HG03457 (cell line): Measurements from ENCODE around the gene CEP72.
"Not testable (repeated sequence)": the region's sequence is repeated elsewhere in the genome, so short reads cannot be mapped to it uniquely, and the experiment has no call there.

Experiments used
- ATAC-seq: cut with Tn5 transposase; IDR thresholded peaks from one replicate; pipeline ENCODE4 v1.9.1; 2021; ENCODE audit warnings: moderate number of reproducible peaks; ENCODE audit not compliant: unreplicated experiment

The CEP72 gene

DNA sequence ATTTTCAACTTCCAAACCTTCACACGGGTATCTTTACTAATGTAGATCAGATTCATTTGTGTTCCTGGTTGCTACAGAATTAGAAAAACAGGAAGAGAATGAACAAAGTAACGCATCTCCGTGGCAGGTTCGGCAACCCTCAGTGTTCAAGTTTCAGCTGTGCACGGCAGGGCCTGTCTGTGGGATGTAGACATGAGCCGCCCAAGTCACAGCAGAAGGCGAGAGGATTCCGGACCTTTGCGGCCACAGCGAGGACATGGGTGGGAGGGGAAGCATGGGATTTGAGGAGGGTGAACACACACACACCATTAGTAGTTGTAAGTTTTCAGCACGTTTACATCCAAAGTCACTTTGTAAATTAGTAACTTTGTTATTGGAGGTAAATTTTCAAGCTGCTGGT is 31.7 kb upstream of the CEP72 start:
- ATAC-seq: no peak

DNA sequence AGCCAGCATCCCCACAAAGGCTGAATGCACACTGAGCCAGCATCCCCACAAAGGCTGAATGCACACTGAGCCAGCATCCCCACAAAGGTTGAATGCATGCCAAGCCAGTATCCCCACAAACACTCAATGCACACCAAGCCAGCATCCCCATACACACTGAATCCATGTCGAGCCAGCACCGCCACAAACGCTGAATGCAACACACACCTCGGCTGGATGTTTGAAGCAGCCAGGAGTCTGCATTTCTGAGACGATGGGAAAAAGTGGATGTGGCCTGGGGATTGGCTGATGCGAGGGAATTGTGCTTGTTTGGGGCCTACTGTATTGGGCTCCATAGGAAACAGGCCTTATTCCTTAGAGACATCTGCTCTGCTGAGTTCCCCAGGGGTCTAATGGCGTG is 30.9 kb upstream of the CEP72 start:
- ATAC-seq: no peak

DNA sequence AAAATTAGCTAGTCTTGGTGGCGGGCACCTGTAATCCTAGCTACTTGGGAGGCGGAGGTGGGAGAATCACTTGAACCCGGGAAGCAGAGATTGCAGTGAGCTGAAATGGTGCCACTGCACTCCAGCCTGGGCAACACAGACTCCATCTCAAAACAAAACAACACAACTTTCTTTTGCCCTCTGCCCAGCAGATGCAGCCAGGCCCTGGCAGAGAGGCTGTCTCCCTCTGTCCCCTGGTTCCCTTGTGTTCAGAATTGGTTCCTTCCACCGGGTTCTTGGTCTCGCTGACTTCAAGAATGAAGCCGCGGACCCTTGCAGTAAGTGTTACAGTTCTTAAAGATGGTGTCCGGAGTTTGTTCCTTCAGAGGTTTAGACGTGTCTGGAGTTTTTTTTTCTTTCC is 30.2 kb upstream of the CEP72 start:
- ATAC-seq: no peak

DNA sequence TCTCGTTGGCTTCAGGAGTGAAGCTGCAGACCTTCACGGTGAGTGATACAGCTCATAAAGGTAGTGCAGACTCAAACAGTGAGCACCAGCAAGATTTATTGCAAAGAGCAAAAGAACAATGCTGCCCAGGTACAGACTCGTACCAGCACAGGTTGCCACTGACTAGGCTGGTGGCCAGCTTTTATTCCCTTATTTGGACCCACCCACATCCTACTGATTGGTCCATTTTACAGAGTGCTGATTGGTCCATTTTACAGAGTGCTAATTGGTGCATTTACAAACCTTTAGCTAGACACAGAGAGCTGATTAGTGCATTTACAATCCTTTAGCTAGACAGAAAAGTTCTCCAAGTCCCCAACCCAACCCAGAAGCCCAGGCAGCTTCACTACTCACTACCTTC is 29.7 kb upstream of the CEP72 start:
- not testable (repeated sequence) for ATAC-seq

DNA sequence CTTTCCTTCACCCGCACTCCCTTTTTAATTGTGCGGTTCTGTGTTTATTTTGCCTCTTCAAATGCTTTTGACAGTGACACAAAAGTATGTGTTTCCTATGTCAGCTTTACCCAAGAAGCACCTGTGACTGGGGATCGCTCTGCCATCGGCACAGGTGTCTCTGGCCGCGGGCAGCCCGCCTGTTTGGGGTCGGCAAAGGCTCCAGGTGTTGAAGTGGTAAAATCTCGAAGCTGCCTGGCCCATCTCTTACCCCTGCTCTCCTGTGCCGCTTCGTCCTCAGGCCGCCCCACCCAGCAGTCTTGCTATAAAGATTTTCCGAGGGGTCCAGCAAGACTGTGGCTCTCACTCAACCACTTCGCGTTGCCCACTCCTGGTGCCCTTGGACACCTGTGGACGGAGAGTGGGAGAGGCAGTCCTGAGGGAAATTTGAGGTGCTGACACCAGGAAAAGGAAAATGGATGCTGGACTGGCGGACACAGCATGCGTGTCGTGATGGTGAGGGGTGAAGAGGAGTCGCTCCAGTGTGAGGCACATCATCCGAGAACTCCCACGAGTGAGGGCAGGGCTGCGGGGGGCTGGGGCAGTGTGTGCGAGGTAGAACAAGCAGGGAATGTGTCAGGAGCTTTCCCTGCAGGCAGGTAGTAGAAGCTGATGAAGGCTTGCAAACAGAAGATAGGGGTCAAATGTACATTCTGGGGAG is 29.1 kb upstream of the CEP72 start:
- no peak for ATAC-seq

DNA sequence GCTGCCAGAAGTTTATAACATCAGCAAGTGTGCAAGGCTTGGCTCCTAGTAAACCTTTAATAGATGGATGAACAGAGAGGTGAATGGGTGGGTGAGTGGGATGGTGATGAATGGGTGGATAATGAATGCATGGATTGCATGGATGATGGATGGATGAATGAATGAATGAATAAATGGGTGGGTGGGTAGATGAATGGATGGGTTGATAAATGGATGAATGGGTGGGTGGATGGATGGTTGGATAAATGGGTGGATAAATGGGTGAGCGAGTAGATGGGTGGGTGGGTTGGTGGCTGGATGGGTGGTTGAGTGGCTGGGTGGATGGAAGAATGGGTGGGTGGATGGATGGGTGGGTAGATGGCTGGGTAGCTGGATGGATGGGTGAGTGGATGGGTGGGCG is 28.5 kb upstream of the CEP72 start:
- no peak for ATAC-seq

DNA sequence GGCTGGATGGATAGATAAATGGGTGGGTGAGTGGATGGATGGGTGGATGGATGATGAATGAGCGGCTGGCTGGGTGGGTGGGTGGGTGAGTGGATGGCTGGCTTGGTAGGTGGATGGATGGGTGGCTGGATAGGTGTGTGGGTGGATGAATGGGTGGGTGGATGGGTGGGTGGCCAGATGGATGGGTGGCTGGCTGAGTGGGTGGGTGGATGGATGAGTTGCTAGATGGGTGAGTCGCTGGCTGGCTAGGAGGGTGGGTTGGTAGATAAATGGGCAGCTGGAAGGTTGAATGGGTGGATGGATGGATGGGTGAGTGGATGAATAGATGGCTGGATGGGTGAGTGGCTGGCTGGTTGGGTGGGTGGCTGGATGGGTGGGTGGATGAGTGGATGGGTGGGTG is 27.9 kb upstream of the CEP72 start:
- ATAC-seq: no peak

DNA sequence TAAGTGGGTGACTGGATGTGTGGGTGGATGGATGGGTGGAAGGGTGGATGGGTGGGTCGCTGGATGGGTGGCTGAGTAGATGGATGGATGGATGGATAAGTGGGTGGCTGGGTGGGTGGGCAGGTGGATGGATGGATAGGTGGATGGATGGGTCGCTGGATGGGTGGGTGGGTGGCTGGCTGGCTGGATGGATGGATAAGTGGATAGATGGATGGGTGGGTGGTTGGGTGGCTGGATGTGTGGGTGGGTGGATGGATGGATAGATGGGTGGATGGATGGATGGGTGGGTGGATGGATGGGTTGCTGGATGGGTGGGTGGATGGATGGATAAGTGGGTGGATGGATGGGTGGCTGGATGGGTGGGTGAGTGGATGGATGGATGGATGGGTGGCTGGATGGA is 27.3 kb upstream of the CEP72 start:
- no peak for ATAC-seq

DNA sequence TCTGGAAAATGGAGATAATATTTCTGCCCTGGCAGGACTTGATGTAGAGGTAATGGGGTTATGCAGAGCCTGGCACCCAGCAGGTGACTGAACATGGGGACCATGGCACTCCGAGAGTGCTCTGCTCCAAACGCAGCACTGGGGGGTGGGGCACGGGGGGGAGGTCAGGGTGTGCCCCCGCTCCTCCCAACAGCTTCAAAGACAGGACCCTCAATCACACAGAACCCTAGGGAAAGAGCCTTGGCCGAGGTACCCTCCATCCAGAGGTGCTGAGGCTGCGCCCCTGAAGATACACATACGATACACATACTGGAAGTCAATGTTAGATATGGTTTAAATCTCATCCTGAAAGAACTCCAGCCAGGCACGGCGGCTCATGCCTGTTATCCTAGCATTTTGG is 26.6 kb upstream of the CEP72 start:
- ATAC-seq: no peak

DNA sequence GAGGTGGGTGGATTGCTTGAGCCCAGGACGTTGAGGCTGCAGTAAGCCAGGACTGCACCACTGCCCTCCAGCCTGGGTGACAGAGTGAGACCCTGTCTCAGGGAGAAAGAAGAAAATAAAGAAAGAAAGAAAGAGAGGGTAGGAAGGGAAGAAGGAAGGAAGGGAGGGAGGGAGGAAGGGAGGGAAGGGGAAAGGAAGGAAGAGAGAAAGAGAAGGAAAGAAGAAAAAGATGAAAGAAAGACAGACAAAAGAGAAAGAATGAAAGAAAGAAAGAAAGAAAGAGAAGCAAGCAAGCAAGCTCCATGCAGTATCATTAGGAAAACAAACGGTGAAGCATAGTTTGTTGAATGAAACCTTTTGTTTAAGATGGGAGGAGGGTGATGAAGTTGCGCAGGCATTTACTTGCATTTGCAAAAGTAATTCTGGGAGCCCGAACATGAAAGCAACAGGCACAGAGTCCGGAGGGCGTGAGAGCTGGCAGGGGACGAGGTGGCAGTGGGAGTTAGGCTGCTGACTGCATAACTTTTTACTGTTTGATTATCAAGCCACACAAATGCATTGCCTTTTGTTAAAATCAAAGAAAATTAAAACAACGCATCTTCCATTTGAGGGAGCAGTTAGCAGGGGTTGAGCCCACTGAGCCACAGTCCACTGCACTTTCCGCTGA is 26.0 kb upstream of the CEP72 start:
- ATAC-seq: no peak

DNA sequence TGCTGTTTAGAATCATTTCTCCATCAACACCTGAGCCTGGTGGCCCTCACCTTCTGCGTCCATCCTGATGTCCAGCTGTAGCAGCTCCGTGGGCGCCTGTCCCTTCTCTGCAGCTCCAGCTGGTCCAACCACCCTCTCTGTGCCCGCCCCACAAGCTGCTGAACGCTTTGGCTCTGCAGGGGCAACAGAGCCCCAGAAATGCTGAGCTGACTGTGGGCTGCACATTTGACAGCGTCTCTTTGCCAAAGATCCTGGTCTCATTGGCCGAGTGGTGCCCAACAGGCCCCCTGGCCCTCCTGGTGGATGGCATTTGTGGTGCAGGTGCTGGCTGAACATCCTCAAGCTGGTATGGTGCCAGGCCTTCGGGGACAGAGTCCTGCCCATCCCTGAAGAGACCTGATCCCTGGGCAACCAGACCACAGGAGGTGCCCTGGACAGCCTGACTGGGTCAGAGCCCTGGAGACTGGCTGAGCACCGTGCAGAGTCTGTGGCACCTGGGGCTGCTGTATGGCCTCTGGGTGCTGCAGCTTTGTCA is 25.3 kb upstream of the CEP72 start:
- no peak for ATAC-seq

DNA sequence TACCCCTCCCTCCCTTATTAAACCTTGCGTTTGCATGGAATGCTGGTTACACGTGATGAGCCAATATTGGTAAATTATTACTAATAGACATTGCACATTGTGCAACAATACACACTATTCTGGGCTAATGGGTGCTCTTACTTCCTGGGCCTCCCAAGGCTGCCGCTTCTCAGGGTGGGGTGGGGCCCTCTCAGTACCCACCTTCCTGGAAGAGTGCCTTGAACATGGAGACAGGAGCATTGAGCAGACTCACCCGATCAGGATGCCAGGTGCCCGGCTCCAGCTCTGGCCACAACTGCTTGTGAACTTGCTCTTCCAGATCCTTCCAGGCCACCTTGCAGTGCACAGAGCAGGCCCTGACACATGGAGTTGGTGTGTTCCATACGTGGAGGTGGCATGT is 24.7 kb upstream of the CEP72 start:
- no peak for ATAC-seq

DNA sequence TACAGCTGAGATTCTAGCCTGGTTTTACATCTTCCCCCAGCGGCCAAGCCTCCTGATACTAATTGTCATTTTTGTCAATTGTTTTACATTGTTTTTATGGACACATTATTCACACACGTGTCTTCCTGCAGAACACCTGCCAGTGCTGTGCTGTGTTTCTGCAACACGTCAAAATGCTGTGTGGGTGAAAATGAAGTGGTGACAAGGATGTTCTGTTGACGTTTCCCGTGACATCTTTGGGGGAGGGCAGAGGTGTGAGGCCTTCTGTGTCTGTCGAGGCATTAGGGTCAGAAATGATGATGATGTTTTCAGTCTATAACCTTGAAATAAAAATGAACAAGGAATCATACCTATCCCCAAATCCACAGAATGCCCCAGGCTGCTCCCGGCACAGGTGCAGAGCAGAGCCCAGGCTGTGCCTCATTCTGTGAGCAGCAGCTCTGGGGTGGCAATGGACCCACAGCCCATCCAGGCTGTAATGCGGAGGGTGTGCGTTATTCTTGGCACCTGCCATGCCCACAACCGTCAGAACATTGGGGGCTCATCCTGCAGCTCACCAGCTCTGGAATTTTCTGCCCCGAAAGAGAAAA is 23.6 kb upstream of the CEP72 start:
- no peak for ATAC-seq

DNA sequence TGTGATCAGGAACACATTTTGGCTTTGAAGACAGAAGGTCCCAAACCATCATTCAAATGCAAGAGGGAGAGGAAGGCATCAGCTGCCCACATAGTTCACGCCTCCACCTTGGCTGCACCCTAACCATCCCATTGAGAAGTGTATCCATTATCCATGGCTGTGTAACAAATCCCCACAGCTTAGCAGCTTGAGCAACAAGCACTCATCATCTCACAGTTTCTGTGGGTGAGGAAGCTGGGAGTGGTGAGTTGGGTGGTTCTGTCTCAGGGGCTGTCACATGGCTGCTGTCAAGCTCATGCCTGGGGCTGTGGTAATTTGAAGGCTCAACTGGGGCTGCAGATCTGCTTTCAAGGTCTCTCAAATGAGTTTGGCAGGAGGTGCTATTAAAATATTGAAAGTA is 23.0 kb upstream of the CEP72 start:
- no peak for ATAC-seq

DNA sequence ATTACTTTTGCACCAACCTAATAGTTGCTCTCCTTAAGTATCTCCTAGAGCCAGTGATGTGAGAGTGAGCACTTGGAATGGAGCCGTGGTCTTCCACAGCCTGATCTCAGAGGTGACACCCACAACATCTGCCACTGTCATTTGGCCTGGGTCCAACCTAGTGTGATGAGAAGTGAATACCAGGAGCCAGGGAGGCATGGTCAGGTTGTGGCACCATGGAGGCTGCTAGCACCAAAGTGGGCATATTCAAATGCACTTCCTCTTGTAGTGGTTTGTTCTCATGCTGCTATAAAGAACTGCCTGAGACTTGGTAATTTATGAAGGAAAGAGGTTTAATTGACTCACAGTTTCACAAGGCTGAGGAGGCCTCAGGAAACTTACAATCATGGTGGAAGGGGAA is 22.6 kb upstream of the CEP72 start:
- ATAC-seq: no peak

DNA sequence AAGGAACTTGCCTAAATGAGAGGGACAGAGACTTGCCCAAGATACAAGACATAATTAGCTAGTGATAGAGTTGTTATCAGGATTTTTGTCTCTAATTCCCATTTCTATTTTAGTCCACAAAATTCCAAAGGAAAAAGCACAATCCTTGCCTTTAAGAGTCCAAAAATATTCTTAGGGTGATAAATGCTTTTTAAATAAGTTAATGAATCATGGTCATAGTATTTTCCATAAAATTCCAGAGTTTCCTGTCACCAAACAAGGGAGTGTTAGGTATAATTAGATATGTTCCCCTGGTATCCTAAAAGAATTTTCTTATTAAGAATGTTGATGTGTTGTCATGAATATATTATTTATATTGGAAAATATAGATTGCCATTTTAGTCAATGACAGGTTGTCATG is 21.8 kb upstream of the CEP72 start:
- no peak for ATAC-seq

DNA sequence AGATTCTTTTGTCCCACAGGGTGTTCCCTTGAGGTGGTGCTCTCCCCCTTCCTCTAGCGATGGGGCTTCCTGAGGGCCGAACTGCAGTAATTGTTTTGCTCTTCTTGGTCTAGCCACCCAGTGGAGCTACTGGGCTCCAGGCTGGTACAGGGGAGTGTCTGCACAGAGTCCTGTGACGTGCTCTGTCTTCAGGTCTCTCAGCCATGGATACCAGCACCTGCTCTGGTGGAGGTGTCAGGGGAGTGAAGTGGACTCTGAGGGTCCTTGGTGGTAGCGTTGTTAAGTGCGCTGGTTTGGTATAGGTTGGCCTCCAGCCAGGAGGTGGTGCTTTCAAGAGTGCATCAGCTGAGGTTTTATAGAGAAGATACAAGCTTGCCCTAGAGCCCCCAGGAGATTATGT is 20.4 kb upstream of the CEP72 start:
- ATAC-seq: no peak

DNA sequence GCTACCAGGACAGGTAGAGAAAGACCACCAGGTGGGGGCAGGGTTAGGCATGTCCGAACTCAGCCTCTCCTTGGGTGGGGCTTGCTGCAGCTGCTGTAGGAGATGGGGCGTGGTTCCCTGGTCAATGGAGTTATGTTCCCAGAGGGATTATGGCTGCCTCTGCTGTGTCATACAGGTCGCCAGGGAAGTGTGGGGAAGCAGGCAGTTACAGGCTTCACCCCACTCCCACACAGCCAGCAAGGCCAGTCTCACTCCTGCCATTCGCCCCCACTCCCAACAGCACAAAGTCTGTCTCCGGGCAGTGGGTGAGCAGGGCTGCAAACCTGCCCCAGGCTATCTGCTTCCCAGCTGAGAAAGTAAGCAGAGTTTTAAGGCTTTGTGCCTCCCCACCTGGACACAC is 20.0 kb upstream of the CEP72 start:
- ATAC-seq: no peak

DNA sequence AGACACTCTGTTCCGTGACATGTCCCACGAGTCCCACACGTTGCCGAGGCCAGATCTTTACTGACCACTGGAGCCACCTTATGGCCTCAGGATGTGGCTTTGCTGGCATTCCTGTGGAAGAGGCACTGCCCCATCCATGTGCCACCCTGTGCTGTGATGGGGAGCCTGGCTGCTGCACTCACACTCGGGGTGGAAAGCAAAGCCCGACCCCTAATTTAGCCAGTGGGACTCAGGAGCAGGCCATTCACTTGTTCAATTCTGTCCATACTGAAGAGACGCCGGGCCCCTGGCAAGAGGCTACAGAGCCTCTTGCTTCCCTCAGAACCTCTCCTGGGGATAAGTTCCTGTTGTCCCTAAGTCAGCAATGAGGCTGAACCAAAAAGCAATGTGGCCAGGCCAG is 18.6 kb upstream of the CEP72 start:
- no peak for ATAC-seq

DNA sequence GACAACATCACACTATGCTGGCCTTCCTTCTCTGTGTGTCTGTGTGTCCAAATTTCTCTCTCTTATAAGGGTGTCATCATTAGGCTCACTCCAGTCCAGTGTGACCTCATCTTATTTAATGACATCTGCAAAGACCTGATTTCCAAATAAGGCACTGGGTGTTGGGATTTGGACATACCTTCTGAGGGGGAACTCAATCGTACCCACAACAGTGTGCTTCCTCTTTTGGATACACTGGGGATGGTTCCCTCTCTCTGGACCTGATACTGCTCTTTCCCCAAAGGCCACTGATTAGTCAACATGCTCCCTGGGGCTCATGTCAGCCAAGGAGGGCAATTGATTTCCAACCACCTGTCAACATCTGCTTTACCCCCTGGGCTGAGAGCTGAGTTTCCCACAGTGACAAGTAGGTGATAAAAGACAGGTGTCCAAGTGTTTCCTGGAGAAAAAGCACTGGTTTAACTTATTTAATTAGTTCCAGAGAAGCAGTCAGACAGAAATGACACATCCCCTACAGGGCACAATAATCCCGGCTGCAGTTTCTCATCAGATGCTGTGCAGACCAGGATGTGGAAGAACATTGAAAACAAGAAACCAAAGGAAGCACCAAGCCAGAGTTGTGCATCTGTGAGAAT is 17.8 kb upstream of the CEP72 start:
- ATAC-seq: no peak

DNA sequence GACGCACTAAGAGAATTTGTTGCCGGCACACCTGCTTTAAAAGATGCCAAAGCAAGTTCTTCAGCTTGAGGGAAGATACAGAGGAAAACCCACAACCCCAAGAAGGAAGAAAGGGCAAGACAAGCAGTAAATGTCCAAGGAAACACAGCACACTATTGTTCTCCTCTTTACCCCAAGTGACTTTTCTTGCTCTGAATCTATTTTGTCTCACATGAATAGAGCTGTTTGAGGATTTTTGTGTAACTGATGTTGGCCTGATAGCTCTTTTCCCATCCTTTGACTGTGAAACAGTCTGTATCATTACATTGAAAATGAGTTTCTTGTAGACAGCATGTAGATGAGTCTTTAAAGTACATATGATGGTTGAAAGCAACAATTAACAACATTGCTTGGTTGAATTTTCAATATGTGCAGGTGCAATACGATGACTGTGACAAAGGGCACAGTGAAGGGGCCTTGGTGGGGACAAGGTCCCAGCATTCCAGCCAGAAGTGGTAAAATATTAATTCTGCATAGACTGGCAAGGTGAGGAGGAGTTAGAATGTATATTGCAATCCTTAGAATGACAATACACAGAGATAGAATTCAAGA is 16.8 kb upstream of the CEP72 start:
- no peak for ATAC-seq
